GM12878 (cell line): ENCODE data around the gene HTR6. TPM values are rescaled to one million over a fixed set of nuclear protein-coding genes. Genes with fewer than 3 reads are reported as not detected.

ENCODE experiments used
- ATAC-seq: fragments of 200-7000 bp; cut with Tn5 transposase; 3 replicates; pipeline ENCODE4 v1.9.1; 2020; ENCODE audit warnings: mild to moderate bottlenecking, moderate library complexity
- BruUV-seq: library from RNA; stranded (reverse); fragments of 400-500 nt; replicated peaks from 2 replicates; lab custom pipeline; 2021; lab: Mats Ljungman, UMichigan
- CTCF ChIA-PET: fragments of 300-600 bp; sonication (Branson Sonifier 250); formaldehyde crosslinking; extraction: SDS; loops from one replicate; lab custom pipeline; 2021; ENCODE audit warnings: inconsistent platforms; lab: Yijun Ruan, JAX
- POLR2A ChIA-PET: fragments of 350-600 bp; formaldehyde crosslinking; extraction: SDS; loops from one replicate; lab custom pipeline; 2021; ENCODE audit warnings: inconsistent platforms; lab: Charles Lee
- RAD21 ChIA-PET: fragments of 300-600 bp; sonication (Branson Sonifier 250); formaldehyde crosslinking; loops from one replicate; lab custom pipeline; 2023; ENCODE audit warnings: antibody characterized with exemption; ENCODE audit not compliant: unreplicated experiment; lab: Charles Lee
- SMC1A ChIA-PET: fragments of 300-600 bp; sonication (Branson Sonifier 250); formaldehyde crosslinking; loops from one replicate; lab custom pipeline; 2023; ENCODE audit not compliant: unreplicated experiment, uncharacterized antibody; lab: Charles Lee
- DNase-seq: peaks from one replicate; pipeline ENCODE4 v3.0.0-alpha.2; 2011; ENCODE audit warnings: low read depth, low spot score
- FAIRE-seq: peaks from 3 replicates; lab custom pipeline; 2011; peaks lifted over from hg19 to GRCh38; lab: Jason Lieb, UNC
- H2AFZ ChIP-seq: 2 replicates; pipeline ENCODE4 v1.6.0; 2011; ENCODE audit warnings: low read depth, low read length, control low read depth; ENCODE audit not compliant: control insufficient read depth
- H3K27ac ChIP-seq: 2 replicates; pipeline ENCODE4 v1.5.1; 2011; ENCODE audit warnings: control low read depth; ENCODE audit not compliant: control insufficient read depth, insufficient read depth
- H3K27me3 ChIP-seq, 2 experiments: replicated peaks in 1 of 2; 2 replicates each; pipeline versions ENCODE4 v1.6.0 to v1.6.1; 2011; ENCODE audit warnings: low read length in 1 of 2; ENCODE audit not compliant: control insufficient read depth in 2 of 2, insufficient read depth in 2 of 2
- H3K36me3 ChIP-seq, 2 experiments: 2 replicates each; pipeline ENCODE4 v1.5.1; 2011; ENCODE audit warnings: low read length in 1 of 2; ENCODE audit not compliant: control insufficient read depth in 2 of 2, insufficient read depth in 2 of 2
- H3K4me1 ChIP-seq: 2 replicates; pipeline ENCODE4 v1.6.1; 2011; ENCODE audit warnings: mild to moderate bottlenecking, low read length, moderate library complexity, mixed read lengths; ENCODE audit not compliant: control insufficient read depth, insufficient read depth
- H3K4me2 ChIP-seq: 2 replicates; pipeline ENCODE4 v1.6.0; 2011; ENCODE audit warnings: control low read depth; ENCODE audit not compliant: control insufficient read depth, insufficient read depth
- H3K4me3 ChIP-seq: fragments of 200-600 bp; sonication (generic); 2 replicates; pipeline ENCODE4 v1.5.1; 2016
- H3K79me2 ChIP-seq: 2 replicates; pipeline ENCODE4 v1.6.0; 2011; ENCODE audit warnings: low read length; ENCODE audit not compliant: control insufficient read depth, insufficient read depth
- H3K9ac ChIP-seq: 2 replicates; pipeline ENCODE4 v1.8.0; 2011; ENCODE audit warnings: low read length, control low read depth, mixed read lengths; ENCODE audit not compliant: control insufficient read depth, insufficient read depth
- H3K9me3 ChIP-seq: replicated peaks from 3 replicates; pipeline ENCODE4 v1.5.1; 2011; ENCODE audit warnings: mild to moderate bottlenecking, low read length; ENCODE audit not compliant: control insufficient read depth, insufficient read depth
- H4K20me1 ChIP-seq: 2 replicates; pipeline ENCODE4 v1.6.0; 2011; ENCODE audit not compliant: control insufficient read depth, insufficient read depth
- ATF2 ChIP-seq: IDR thresholded peaks from 2 replicates; pipeline ENCODE4 v1.6.1; 2012; ENCODE audit warnings: low read length, inconsistent platforms
- CTCF ChIP-seq, 3 experiments: IDR thresholded peaks in 2 of 3; conservative IDR thresholded peaks in 1 of 3; 2 replicates each; pipeline ENCODE4 v1.5.1; 2011; ENCODE audit warnings: low read depth in 3 of 3, low read length in 3 of 3, mild to moderate bottlenecking in 3 of 3, control low read depth in 2 of 3, moderate library complexity in 2 of 3, inconsistent platforms in 1 of 3, mixed read lengths in 1 of 3; ENCODE audit not compliant: control insufficient read depth in 2 of 3, insufficient read depth in 1 of 3; ENCODE audit errors: extremely low read depth in 1 of 3
- EP300 ChIP-seq, 2 experiments: fragments of 150-350 bp in 1 of 2; IDR thresholded peaks; 2 replicates each; pipeline ENCODE4 v1.6.1; 2011 to 2012; ENCODE audit warnings: low read depth in 2 of 2, low read length in 2 of 2, borderline replicate concordance in 1 of 2, improper control_type of control experiment in 1 of 2, inconsistent platforms in 1 of 2; ENCODE audit not compliant: control insufficient read depth in 1 of 2
- FOXK2 ChIP-seq: fragments of 450-650 bp; IDR thresholded peaks from 2 replicates; pipeline ENCODE4 v1.6.1; 2017; ENCODE audit warnings: mild to moderate bottlenecking, moderate library complexity
- HDAC6 ChIP-seq: fragments of 200-600 bp; sonication (generic); IDR thresholded peaks from one replicate; pipeline ENCODE4 v1.8.0; 2017; ENCODE audit warnings: antibody characterized with exemption; ENCODE audit not compliant: unreplicated experiment
- HDGF ChIP-seq: fragments of 450-650 bp; IDR thresholded peaks from 2 replicates; pipeline ENCODE4 v1.6.1; 2016; ENCODE audit warnings: antibody characterized with exemption
- IKZF2 ChIP-seq, 2 experiments: fragments of 450-650 bp; IDR thresholded peaks; 2 replicates each; pipeline ENCODE4 v1.6.1; 2017; ENCODE audit warnings: mild to moderate bottlenecking in 2 of 2, moderate library complexity in 2 of 2
- IRF3 ChIP-seq: fragments of 450-650 bp; IDR thresholded peaks from 2 replicates; pipeline ENCODE4 v1.6.1; 2014; ENCODE audit warnings: mild to moderate bottlenecking
- KAT2A ChIP-seq: conservative IDR thresholded peaks from 2 replicates; pipeline ENCODE4 v1.6.1; 2011; ENCODE audit warnings: low read depth, low read length; ENCODE audit not compliant: control insufficient read depth
- MYB ChIP-seq: fragments of 150-350 bp; IDR thresholded peaks from 2 replicates; pipeline ENCODE4 v1.6.1; 2014; ENCODE audit warnings: mild to moderate bottlenecking, low read depth, low read length, borderline replicate concordance
- NBN ChIP-seq: fragments of 450-650 bp; IDR thresholded peaks from 2 replicates; pipeline ENCODE4 v1.6.1; 2016
- NFYA ChIP-seq: IDR thresholded peaks from 2 replicates; pipeline ENCODE4 v1.6.1; 2011; ENCODE audit warnings: low read depth, mild to moderate bottlenecking, low read length, improper control_type of control experiment, borderline replicate concordance
- POLR2A ChIP-seq: IDR thresholded peaks from 2 replicates; pipeline ENCODE4 v1.6.1; 2011; ENCODE audit warnings: low read depth, mild to moderate bottlenecking, low read length
- SMC3 ChIP-seq: IDR thresholded peaks from 2 replicates; pipeline ENCODE4 v1.6.1; 2011; ENCODE audit warnings: low read length, improper control_type of control experiment, borderline replicate concordance
- WRNIP1 ChIP-seq: IDR thresholded peaks from 2 replicates; pipeline ENCODE4 v1.6.1; 2011; ENCODE audit warnings: low read depth, low read length, improper control_type of control experiment, borderline replicate concordance
- WGBS: methylation state at CpG from one replicate; pipeline ENCODE4 v1.1.6; 2016; ENCODE audit warnings: low lambda C conversion rate; ENCODE audit not compliant: insufficient replicate concordance, insufficient coverage; ENCODE audit errors: missing lambda C conversion rate; 5-methylcytosine and 5-hydroxymethylcytosine counted together
- in situ Hi-C: fragments of 300-500 bp; cut with MboI; formaldehyde crosslinking; loops from 9 replicates; pipeline ENCODE4 v1.14.3; 2018; ENCODE audit warnings: mixed read lengths
- intact Hi-C: fragments of 100-400 bp; cut with micrococcal nuclease; formaldehyde crosslinking; loops from one replicate; pipeline ENCODE4 v1.14.2; 2022; ENCODE audit not compliant: unreplicated experiment
- polyA plus RNA-seq, 11 experiments: library from polyadenylated mRNA; depleted of rRNA in 4 of 11; unstranded in 6 of 11; stranded (reverse) in 5 of 11; fragments of >200 nt; fragmentation: Nextera tagmentation in 4 of 11; fragmentation: Illumina TruSeq in 1 of 11; extraction: Ambion mirVana in 4 of 11; extraction: Trizol in 1 of 11; gene quantifications; 1 replicate in 1 of 11; 2 replicates in 10 of 11; pipeline versions ENCODE4 v1.2.1 to v1.2.3, GENCODE V29; 2011 to 2016; ENCODE audit warnings: inconsistent platforms in 2 of 11, missing spikeins in 2 of 11, low read depth in 1 of 11
- total RNA-seq, 4 experiments: library from RNA; depleted of rRNA in 3 of 4; stranded (reverse); fragments of >200 nt in 3 of 4; fragmentation: Illumina TruSeq in 1 of 4; extraction: Trizol in 1 of 4; gene quantifications; 2 replicates each; pipeline versions ENCODE4 v1.2.1 to v1.2.3, GENCODE V29; 2013 to 2021

Gene HTR6
- total and polyA plus RNA-seq, 10 of the 15 experiments (the other 5 are each of a cell fraction or from before 2014, with no cell fraction given): 0.03 to 5.3 (median 1.7) TPM; not detected in 2

- Histone ChIP-seq H4K20me1 (no peaks in the 10 kb centered on the region), H3K79me2 (no peaks in the 10 kb centered on the region), H3K27me3 (peaks cover 0 to 1% of the 10 kb centered on the region in 2 experiments; a peak in 2 of 4 replicates), H2AFZ (no peak overlapping the region), H3K4me3 (no peak overlapping the region), H3K4me1 (no peaks in the 10 kb centered on the region), H3K4me2 (no peak overlapping the region), H3K9ac (no peak overlapping the region), H3K9me3 (no peaks in the 10 kb centered on the region), H3K36me3 (no peaks in the 10 kb centered on the region), H3K27ac (no peak overlapping the region)
- no peak for TF ChIP-seq IKZF2 (IDR thresholded peaks at IDR 0.05)
- TF ChIP-seq ATF2: no peak
- no peak for TF ChIP-seq MYB
- no peak for TF ChIP-seq IRF3
- no peak for TF ChIP-seq KAT2A
- TF ChIP-seq SMC3: no peak
- TF ChIP-seq CTCF (IDR thresholded peaks at IDR 0.05 in 2 of 3, conservative IDR thresholded peaks at IDR 0.05 in 1 of 3; ENCODE audit: control insufficient read depth in 2 of 3, extremely low read depth in 1 of 3, insufficient read depth in 1 of 3, low read depth in 3 of 3, low read length in 3 of 3): no peak
- no peak for TF ChIP-seq FOXK2
- no peak for TF ChIP-seq NBN
- TF ChIP-seq POLR2A: no peak
- no peak for TF ChIP-seq EP300 (IDR thresholded peaks at IDR 0.05; ENCODE audit: borderline replicate concordance in 1 of 2, control insufficient read depth in 1 of 2, low read depth in 2 of 2, low read length in 2 of 2)
- TF ChIP-seq WRNIP1: no peak
- no peak for TF ChIP-seq HDGF
- TF ChIP-seq HDAC6: no peak
- TF ChIP-seq NFYA: no peak
- SMC1A ChIA-PET: no interaction called here
- no TSS peak for BruUV-seq
- DNase-seq (no peak), ATAC-seq (no peak), FAIRE-seq (no peak)
- CTCF ChIA-PET: no interaction called here
- intact Hi-C loops: no loop called here
- in situ Hi-C loops: no loop called here
- POLR2A ChIA-PET: no interaction called here
- RAD21 ChIA-PET: no interaction called here
- WGBS: 51% methylated on average over 4 of the region's 4 CpGs
Measured at GRCh38 chr1:19679691-19680090, 15.0 kb downstream of the HTR6 start.
